HepG2 (cell line): ENCODE data around the gene TOMM7.

Experiments
- EZH2 ChIP-seq: conservative IDR thresholded peaks from 2 replicates; pipeline ENCODE4 v1.6.1; 2012; ENCODE audit warnings: mild to moderate bottlenecking, low read depth, low read length, moderate library complexity
- KDM1A ChIP-seq: IDR thresholded peaks from 2 replicates; pipeline ENCODE4 v1.6.1; 2016; ENCODE audit warnings: missing compliant biosample characterization
- MXI1 ChIP-seq: IDR thresholded peaks from 3 replicates; pipeline ENCODE4 v1.6.1; 2012; ENCODE audit warnings: low read depth, low read length, inconsistent platforms, borderline replicate concordance
- POLR2A ChIP-seq, 2 experiments: IDR thresholded peaks; 2 replicates each; pipeline ENCODE4 v1.6.1; 2011; ENCODE audit warnings: low read depth in 2 of 2, low read length in 2 of 2, mild to moderate bottlenecking in 1 of 2, moderate library complexity in 1 of 2; ENCODE audit not compliant: insufficient read depth in 1 of 2
- RAD21 ChIP-seq: fragments of 450-650 bp; formaldehyde crosslinking; IDR thresholded peaks from 2 replicates; pipeline ENCODE4 v1.5.0; 2020; ENCODE audit warnings: mild to moderate bottlenecking
- SIN3A ChIP-seq: IDR thresholded peaks from 2 replicates; pipeline ENCODE4 v1.6.1; 2011; ENCODE audit warnings: low read depth, mild to moderate bottlenecking, control low read depth, low read length, borderline replicate concordance
- TCF7L2 ChIP-seq: IDR thresholded peaks from 2 replicates; pipeline ENCODE4 v1.6.1; 2011; ENCODE audit warnings: mild to moderate bottlenecking, low read depth, low read length, moderate library complexity
- ZNF264 ChIP-seq: sonication (generic); formaldehyde crosslinking; IDR thresholded peaks from 2 replicates; pipeline ENCODE4 v1.4.0; 2020; ENCODE audit warnings: missing genetic modification reagents
- TF ChIP-seq, protein P1 (sequence below): sonication (generic); formaldehyde crosslinking; IDR thresholded peaks from 2 replicates; pipeline ENCODE4 v1.5.0; 2020; ENCODE audit warnings: mild to moderate bottlenecking, missing genetic modification reagents, moderate library complexity

DNA sequence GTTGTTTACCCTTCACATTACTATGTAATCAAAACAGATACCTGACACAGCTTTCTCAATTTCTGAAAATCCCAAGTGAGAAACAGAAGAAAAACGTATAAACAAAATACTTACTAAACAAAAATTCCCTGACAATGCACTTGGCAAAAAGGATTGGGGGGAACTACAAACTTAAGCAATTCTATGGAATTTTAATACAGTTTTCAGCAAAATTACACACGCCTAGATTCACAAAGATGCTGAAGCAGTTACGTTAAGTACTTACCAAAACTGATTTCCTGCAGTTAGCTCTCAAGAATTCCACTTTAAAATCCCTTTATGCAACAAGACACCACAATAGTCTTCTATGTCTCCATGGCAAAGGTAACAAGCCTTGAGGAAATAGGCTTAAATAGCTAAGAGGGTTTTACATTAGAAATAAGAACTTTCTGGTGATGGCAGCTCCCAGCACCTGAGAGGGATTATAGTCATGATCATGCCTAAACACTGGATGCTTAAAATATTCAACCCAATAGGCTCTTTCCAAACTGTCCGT, 10.8 kb downstream of the TOMM7 start:
- TF ChIP-seq TCF7L2 (no peak), KDM1A (CRISPR knock-in tag) (no peak), EZH2 (no peak), POLR2A (IDR thresholded peaks at IDR 0.05; ENCODE audit: insufficient read depth in 1 of 2, low read depth in 2 of 2, low read length in 2 of 2) (no peak), ZNF264 (no peak), RAD21 (CRISPR knock-in tag) (no peak), MXI1 (no peak), SIN3A (no peak)
- TF ChIP-seq, protein P1, sequence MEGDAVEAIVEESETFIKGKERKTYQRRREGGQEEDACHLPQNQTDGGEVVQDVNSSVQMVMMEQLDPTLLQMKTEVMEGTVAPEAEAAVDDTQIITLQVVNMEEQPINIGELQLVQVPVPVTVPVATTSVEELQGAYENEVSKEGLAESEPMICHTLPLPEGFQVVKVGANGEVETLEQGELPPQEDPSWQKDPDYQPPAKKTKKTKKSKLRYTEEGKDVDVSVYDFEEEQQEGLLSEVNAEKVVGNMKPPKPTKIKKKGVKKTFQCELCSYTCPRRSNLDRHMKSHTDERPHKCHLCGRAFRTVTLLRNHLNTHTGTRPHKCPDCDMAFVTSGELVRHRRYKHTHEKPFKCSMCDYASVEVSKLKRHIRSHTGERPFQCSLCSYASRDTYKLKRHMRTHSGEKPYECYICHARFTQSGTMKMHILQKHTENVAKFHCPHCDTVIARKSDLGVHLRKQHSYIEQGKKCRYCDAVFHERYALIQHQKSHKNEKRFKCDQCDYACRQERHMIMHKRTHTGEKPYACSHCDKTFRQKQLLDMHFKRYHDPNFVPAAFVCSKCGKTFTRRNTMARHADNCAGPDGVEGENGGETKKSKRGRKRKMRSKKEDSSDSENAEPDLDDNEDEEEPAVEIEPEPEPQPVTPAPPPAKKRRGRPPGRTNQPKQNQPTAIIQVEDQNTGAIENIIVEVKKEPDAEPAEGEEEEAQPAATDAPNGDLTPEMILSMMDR (CRISPR knock-in tag) = no peak
